NCI-H1417 (cell line): ENCODE results near the gene ADAMTS13.

Experiments used
- DNase-seq, 3 experiments: peaks; one replicate each; lab custom pipeline; 2025; lab: John Stamatoyannopoulos, UW

ADAMTS13 gene

DNA sequence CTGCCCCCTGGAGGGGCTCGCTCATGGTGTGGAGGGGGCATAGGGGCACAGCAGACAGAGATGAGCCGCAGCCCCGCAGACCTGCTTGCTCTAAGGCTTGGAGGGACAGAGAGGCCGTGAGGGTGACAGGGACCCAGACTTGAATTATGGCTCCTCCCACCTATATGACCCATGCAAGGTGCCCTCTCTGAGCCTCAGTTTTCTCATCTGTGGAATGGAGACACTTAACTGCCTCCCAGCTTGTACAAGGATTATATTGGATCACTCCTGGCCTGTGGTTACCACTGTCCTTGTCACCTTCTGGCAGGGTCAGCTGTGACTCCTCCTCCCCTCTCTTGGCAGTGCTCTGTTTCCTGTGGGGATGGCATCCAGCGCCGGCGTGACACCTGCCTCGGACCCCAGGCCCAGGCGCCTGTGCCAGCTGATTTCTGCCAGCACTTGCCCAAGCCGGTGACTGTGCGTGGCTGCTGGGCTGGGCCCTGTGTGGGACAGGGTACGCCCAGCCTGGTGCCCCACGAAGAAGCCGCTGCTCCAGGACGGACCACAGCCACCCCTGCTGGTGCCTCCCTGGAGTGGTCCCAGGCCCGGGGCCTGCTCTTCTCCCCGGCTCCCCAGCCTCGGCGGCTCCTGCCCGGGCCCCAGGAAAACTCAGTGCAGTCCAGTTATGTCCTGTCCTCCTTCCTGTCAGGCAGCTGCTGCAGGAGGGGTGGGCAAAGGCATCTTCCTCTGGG, 32.9 kb downstream of the ADAMTS13 start:
- no peak for DNase-seq

DNA sequence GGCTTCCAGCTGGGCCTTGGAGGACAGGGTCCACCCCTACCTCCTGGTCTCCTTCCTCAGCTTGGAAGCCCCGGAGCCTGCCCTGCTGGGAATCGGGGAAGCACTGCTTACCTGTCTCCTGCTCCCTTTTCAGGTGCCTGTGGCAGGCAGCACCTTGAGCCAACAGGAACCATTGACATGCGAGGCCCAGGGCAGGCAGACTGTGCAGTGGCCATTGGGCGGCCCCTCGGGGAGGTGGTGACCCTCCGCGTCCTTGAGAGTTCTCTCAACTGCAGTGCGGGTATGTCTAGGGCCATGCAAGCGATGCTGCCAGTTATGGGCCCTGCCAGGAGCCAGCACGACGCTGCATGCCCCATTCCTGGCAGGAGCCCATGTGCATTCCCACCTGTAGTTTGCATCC, 33.8 kb downstream of the ADAMTS13 start:
- no peak for DNase-seq

DNA sequence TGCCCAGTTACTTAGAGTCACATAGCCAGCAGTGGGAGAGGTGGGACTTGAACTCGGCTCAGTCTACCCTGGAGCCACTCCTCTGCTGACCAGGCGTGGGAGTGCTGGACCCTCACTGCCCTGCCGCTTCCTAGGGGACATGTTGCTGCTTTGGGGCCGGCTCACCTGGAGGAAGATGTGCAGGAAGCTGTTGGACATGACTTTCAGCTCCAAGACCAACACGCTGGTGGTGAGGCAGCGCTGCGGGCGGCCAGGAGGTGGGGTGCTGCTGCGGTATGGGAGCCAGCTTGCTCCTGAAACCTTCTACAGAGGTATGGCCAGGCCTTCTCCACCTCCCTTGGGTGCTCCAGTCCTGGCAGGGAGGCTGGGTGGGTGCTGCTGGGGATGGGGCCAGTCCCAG, 34.2 kb downstream of the ADAMTS13 start:
- DNase-seq, result no peak

DNA sequence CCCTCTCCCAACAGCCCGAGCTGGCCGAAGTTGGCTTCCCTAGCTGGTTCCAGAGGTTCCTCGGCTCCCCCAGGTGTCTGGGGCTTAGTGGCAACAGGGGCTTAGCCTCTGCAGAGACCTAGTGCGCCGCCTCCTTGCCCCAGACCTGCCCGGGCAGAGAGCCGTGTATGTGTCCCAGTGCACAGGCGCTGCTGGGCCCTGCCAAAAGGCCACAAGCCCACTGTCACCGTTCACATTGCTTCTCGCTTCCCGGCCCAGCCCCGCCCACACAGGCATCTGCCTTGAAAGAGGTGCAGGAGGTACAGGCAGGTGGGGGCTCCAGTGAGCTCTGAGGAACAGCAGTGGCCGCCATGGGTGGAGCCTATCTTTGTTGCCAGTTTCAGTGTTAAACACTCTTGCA, 35.1 kb downstream of the ADAMTS13 start:
- no peak for DNase-seq

DNA sequence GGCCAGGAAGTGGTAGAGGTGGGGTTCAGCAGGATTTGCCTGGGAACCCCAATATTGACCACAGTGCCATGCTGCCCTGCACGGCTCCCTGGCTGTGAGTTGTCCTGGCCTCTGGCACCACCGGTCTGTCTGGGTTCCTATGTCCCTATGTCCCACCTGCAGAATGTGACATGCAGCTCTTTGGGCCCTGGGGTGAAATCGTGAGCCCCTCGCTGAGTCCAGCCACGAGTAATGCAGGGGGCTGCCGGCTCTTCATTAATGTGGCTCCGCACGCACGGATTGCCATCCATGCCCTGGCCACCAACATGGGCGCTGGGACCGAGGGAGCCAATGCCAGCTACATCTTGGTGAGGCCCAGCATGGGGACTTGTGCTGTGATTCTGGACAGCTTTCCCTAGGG, 35.6 kb downstream of the ADAMTS13 start:
- DNase-seq, result no peak

DNA sequence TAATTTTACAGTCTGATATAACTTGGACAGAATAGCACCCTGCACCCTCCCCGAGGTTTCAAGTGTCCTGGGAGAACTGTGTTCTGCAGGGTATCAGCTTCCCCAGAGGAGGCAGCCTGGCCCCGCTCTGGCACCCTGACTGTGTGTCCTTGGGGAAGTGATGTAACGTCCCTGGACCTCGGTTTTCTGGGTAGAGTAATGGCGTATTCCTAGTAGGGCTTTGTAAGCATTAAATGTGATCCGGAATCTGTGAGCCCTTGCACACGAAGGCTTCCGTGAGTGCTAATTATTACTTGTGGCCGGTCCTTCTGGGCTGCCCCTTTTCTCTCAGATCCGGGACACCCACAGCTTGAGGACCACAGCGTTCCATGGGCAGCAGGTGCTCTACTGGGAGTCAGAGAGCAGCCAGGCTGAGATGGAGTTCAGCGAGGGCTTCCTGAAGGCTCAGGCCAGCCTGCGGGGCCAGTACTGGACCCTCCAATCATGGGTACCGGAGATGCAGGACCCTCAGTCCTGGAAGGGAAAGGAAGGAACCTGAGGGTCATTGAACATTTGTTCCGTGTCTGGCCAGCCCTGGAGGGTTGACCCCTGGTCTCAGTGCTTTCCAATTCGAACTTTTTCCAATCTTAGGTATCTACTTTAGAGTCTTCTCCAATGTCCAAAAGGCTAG, 36.6 kb downstream of the ADAMTS13 start:
- DNase-seq, result peak in 2 of 3 experiments; percentile 49 to 67

DNA sequence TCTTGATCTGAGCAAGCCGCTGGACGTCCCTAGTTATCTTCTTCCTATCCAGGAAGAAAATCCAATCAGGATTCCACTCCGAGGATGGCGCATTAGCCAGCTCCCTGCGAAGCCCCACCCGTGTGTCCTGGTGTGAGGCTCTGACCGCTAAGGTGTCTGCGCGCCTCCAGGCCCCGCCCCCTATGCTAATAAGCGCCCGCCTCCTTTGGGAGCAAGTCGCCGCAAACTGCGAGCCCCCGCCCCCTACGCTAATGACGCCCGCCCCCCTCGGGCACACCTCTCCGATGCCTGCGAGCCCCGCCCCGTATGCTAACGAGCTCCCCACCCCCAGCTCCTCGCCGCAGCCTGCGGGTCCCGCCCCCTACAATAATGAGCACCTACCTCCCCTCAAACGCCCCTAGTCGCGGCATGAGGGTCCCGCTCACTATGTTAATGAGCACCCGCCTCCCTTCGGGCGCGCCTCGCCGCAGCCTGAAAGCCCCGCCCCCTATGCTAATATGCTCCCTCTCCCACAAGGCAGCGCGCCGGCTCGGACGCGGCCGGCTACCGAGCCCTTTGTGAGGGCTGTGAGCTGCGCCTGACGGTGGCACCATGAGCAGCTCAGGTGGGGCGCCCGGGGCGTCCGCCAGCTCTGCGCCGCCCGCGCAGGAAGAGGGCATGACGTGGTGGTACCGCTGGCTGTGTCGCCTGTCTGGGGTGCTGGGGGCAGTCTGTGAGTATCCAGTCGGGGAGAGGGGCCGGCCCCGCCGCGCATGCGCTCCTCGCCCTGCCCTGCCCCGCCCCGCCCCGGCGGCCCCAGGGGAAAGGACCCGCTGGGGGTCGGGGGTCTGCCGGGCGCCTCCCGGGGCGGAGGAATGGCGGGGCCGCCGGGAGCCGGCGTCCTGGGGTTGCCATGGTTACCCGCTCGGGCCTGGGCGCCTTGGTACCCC, 37.6 kb downstream of the ADAMTS13 start, which contains the start of gene CACFD1:
TSS of gene CACFD1 (plus strand) at position 503 of the 929 bp plus-strand sequence. CDS start at position 592, 89 bp downstream.
- peak; percentile 96 to 100 (median 100) for DNase-seq

DNA sequence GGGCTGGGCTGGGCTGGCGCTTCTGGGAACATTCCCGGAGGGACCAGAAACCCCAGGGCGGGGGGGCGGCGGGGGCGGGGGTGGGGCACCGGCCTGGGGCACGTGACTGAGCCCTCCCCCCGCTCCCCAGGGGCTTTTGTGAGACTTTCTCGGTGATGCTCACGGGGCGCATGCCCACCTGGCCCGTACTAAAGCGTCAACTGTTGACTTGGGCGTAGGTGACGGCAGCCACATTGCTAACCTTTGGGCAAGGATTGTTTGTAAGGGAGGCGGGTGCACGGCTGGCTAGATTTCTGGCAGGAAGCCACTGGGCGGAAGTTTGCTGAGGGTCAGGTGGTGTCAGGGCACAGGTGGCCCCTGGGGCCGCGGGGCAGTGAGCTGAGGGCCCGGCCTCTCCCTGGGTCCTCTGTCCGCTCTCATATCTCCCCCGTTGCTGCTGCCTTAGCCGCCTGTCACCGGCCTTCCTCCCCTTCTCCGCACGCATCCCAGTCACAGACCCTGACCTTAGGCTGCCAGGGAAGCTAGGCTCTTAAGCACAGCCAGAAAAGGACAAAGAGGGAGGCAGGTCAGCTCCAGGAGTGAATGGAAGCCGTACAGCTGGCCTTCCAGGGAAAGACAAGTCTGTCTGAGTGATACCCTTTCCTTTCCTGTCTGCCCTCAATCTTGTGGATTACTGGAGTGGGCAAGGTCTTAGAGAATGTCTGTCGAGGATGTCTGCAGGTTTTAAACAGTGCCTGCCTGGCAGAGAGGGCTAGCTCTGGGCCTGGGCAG, 38.4 kb downstream of the ADAMTS13 start:
- DNase-seq, result peak; percentile 22 to 93 (median 90)

DNA sequence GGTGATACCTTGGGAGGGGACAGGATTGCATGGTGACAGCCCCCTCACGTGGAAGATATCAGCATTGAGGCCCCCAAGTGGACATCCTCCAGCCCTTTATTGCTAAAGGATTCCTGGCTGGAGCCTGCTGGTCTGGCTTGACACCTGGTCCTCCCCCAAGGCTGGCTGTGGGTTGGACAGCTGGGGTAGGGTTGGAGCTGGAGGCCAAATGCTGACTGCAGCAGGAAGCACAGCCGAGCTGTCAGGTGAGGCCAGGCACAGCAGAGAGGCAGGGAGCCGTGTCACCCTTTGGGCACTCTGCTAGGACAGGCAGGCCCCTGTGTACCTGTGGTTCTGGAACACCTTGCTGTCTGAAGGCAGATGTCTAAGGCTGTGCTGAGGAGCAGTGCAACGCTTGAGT, 39.8 kb downstream of the ADAMTS13 start:
- no peak for DNase-seq

DNA sequence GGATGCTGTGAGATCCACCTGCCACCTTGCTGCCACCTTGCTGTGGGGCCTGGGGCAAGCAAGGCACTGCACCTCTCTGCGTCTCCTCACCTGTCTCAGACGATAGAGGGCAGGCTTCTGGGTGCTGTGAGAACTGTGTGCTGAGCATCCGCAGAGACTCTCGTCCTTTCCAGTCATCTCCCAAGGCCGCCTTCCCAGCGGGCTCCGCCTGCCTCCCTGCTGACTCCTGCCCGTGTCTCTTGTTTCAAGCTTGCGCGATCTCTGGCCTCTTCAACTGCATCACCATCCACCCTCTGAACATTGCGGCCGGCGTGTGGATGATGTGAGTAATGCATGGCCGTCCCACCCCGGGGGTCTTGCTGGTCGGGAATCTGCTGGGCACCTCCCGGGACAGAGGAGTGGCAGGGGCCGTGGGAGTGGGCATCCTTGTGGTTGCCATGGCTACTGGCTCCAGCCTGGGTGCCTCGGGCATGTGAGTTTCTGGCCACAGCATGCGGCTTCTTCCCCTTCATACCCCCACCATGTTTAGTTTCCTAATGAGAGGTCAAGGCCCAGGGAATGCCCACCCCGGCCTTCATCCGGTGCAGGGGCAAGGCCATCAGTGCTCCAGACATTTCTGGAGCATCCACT, 41.2 kb downstream of the ADAMTS13 start:
- DNase-seq, result peak in 1 of 3 experiments; percentile 12

DNA sequence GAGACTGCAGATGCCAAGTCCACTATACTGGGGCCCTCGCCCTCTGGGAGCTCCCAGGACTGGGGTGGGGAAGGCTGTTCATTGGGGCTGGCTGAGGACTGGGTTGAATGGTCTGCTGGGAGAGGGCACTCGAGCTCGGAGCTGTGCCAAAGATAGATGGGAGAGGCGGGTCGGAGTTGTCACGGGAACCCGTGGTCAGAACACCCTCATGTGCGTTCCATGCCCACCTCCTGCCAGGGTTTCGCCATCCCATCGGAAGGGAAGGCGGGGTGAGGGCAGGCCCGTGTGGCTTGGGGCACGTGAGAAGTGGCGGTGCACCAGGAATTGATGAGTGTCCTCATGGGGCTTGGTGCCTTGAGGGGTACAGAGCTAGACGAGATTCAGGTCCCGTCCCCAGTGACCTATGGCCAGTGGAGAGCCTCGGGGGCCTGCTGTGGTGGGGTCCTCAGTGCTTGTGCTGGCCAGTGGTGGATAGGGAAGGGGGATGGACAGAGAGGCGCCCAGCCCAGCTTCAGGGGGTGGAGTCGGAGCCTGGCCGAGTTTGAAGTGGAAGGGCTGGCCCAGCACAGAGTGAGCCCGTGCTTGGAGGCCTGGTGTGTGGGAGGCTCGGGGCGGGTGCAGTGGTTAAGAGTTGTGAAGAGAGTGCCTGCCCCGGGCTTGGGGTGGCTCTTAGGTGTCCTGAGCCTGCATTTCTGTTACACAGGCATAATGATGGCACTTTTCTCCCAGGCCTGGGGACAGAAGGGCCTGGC, 41.9 kb downstream of the ADAMTS13 start:
- DNase-seq, result no peak

DNA sequence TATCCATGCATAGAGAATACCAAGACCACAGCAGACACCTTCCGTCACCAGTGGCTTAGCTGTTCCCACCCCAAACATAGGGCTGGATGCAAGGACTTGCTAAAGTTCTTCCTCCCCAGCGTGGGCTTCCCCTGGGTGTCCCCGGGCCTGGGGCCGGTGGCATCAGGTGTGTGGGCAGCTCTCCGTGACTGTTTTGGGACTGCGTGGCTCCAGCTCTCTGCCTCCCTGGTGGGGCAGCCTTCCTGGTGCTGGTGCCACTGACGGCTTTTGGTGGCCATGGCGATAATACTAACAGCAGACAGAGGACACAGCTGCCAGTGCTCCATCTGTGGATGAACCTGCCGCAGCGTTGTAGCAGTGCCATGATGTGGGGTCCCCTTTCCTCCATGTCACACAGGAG, 42.5 kb downstream of the ADAMTS13 start:
- DNase-seq, result no peak

DNA sequence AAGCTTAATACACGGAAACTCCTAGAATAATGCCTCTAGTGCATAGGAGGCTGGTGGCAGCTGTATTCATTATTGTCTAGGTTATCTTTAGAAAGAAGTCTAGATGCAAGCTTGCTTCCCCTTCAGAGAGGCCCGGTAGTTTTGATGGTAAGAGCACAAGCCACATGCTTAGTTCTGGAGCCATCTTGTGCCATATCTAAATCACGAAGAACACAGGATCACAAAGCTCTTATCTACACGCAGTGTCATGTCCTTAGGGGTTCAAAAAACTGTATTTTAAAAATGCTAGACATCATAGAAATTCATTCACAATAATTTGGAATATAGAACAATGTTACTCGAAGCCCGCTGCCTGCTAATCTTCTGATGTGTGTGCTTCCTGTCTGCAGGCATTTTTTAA, 43.8 kb downstream of the ADAMTS13 start:
- DNase-seq, result no peak

DNA sequence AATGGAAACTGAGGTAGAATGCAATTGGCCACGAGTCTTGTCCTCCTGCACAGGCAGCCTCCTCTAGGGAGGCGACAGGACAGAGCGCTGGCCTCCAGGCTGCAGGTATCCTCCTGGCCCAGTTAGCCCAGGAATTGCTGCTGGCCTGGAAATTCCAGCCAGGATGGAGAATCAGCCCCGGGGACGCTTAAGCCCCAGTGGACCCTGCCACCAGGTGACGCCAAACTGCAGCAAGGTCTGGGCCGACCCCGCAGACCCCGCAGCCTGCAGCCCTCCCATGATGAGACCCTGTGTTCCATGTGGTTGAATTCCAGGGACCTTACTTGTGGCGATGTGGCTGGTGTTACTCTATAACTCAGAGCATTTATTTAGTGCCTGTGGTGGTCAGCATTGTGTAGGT, 44.9 kb downstream of the ADAMTS13 start:
- no peak for DNase-seq

DNA sequence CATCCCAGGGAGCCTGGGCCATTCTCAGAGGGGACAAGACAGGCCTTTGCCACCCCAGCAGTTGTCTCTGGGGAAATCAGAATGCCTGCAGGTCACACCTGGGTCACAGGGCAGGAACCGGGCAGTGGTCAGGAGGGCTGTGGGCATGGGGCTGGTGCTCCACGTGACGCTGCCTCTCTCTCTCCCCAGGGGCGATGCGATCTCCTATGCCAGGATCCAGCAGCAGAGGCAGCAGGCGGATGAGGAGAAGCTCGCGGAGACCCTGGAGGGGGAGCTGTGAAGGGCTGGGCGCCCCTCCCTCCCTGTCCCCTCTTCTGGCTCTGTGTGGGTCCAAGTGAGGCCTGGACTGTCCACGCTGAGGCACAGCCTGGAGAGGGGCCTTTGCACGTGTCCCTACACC, 46.2 kb downstream of the ADAMTS13 start:
- DNase-seq, result no peak

DNA sequence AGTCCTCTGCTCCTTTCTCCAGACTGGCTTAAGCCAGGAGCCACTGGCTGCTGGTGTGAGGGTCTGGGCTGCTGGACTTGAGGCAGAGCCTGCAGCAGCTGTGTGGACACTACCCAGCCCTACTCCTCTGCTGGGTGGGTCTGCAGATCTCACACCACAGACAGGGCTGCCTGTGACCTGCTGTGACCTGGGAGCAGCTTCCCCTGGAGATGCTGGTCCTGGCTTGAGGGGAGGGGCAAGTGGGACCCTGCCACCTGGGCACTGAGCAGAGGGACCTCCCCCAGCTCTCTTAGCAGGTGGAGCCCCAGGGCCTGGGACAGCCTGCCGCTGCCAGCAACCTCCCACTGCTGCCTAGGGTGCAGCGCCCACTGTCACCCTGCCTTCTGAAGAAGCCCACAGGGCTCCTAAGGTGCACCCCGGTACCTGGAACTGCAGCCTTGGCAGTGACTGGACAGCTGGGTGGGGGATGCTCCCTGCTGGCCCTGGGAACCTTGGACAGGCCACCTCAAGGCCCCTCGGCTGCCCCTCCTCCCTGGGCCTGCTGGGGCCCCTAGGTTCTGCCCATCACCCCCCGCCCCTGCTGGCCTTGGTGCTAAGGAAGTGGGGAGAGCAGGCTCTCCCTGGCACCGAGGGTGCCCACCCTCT, 46.7 kb downstream of the ADAMTS13 start:
- DNase-seq, result no peak

DNA sequence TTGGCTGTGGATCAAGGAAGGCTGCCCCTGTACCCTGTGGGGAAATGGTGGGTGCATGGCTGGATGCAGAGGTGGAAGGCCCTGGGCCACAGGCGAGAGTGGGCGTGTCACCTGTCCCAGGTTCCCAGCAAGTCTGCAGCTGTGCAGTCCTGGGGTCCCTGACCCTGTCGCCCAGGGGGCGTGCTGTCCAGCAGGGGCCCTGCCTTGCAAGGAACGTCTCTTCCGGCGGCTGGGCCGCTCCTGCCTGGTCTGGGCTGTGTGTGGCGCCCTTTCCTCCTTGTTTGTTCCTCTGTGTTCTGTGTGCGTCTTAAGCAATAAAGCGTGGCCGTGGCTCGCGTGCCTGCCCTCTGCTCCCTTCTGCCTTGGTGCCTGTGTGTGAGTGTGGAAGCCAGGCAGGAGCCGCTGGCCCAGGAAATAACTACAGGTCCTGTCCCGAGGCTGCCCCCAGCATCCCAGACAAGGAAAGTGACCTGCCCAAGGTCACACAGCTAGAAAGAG, 48.3 kb downstream of the ADAMTS13 start:
- DNase-seq, result no peak

DNA sequence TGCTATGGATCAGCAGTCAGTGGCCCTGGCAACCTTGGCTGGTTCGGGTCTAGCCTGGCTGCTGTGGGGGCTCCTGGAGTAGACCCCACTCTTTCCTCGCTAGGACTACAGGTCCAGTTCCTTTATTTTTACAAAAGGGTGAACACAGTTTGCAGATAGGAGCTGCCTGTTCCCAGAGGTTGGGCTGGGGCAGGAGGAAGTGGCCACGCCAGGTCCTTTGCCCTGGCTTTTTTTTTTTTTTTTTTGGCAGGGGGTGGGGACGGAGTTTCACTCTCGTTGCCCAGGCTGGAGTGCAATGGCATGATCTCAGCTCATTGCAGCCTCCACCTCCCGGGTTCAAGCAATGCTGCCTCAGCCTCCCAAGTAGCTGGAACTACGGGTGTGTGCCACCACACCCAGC, 48.8 kb downstream of the ADAMTS13 start:
- DNase-seq, result no peak

DNA sequence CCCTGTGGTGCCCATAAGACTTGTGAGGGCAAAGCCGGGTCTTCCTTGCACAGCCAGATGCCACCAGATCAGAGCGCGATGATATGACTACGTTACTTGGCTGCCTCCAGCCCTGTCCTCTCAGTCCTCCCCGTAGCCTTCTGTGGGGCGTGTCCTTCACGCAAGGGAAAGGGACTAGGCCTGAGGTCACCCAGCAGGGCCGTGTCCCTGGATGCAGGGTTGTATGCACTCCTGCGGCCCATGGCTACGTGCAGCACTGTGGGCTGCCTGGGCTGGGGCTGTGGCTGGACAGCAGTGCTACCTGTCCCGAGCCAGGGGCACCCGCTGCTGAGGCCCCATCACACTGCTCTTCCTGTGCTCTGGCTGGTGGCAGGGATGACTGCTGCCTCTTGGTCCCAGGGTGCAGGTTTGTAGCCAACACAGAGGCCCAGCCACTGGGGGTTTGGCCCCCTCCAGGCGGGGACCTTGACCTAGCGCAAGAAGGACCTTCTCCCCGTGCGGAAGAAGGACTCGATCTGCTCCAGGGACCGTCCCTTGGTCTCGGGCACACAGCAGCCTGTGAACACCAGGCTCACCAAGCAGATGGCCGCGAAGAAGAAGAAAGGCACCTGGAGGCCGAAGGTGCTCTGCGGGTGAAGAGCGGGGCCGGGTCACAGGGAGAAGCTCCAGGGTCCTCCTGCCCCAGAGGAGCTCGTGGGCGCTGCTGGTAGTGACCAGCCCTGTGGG, 49.5 kb downstream of the ADAMTS13 start:
- no peak for DNase-seq
